GM12891 (cell line): ENCODE results near the gene TRAPPC12.

Source experiments
- POLR2A ChIP-seq: IDR thresholded peaks from 2 replicates; pipeline ENCODE4 v1.6.1; 2011; ENCODE audit warnings: low read depth, low read length, control low read depth
- SPI1 ChIP-seq: IDR thresholded peaks from 2 replicates; pipeline ENCODE4 v1.6.1; 2011; ENCODE audit warnings: low read depth, low read length, control low read depth

- TF ChIP-seq SPI1, result no peak
- no peak for TF ChIP-seq POLR2A
Measured at GRCh38 chr2:3450385-3451010, 71.0 kb downstream of the TRAPPC12 start.
